HG03108 (cell line): ENCODE measurements around the gene CALML3.

Experiments used
- ATAC-seq: cut with Tn5 transposase; IDR thresholded peaks from one replicate; pipeline ENCODE4 v1.9.1; 2021; ENCODE audit warnings: moderate library complexity; ENCODE audit not compliant: unreplicated experiment

The CALML3 gene

GRCh38 chr10:5506246-5506645 lies 18.5 kb upstream of the CALML3 start:
- ATAC-seq, result no peak

GRCh38 chr10:5506751-5507648 lies 17.8 kb upstream of the CALML3 start:
- ATAC-seq, result no peak

GRCh38 chr10:5507649-5508131 lies 17.1 kb upstream of the CALML3 start:
- ATAC-seq, result no peak

- ATAC-seq, result no peak
Observed at GRCh38 chr10:5508161-5508604, 16.6 kb upstream of the CALML3 start.

- no peak for ATAC-seq
Observed at GRCh38 chr10:5508786-5509185, 16.0 kb upstream of the CALML3 start.

- ATAC-seq, result no peak
Observed at GRCh38 chr10:5509236-5509635, 15.5 kb upstream of the CALML3 start.

- no peak for ATAC-seq
Observed at GRCh38 chr10:5509691-5510090, 15.1 kb upstream of the CALML3 start.

- no peak for ATAC-seq
Observed at GRCh38 chr10:5510281-5511072, 14.3 kb upstream of the CALML3 start.

- no peak for ATAC-seq
Observed at GRCh38 chr10:5511231-5511884, 13.4 kb upstream of the CALML3 start.

GRCh38 chr10:5511885-5512280 lies 12.9 kb upstream of the CALML3 start:
- ATAC-seq, result no peak

GRCh38 chr10:5512331-5512730 lies 12.4 kb upstream of the CALML3 start:
- ATAC-seq, result no peak

- ATAC-seq, result no peak
Observed at GRCh38 chr10:5512881-5513612, 11.7 kb upstream of the CALML3 start.

- no peak for ATAC-seq
Observed at GRCh38 chr10:5514226-5514850, 10.4 kb upstream of the CALML3 start.

GRCh38 chr10:5515948-5516761 lies 8.6 kb upstream of the CALML3 start:
- no peak for ATAC-seq

GRCh38 chr10:5517546-5517945 lies 7.2 kb upstream of the CALML3 start:
- ATAC-seq, result no peak

GRCh38 chr10:5518143-5518542 lies 6.6 kb upstream of the CALML3 start:
- ATAC-seq, result no peak

GRCh38 chr10:5519054-5519453 lies 5.7 kb upstream of the CALML3 start:
- no peak for ATAC-seq

- ATAC-seq, result no peak
Observed at GRCh38 chr10:5522913-5523560, 1.7 kb upstream of the CALML3 start.
